GM18951 (cell line): Measurements from ENCODE around the gene VPS18.

ENCODE experiments used
- POLR2A ChIP-seq: IDR thresholded peaks from 4 replicates; pipeline ENCODE4 v1.6.1; 2011; ENCODE audit warnings: mild to moderate bottlenecking; ENCODE audit not compliant: insufficient read length, insufficient read depth; ENCODE audit errors: extremely low read depth
- in situ Hi-C: fragments of 300-500 bp; cut with MboI; formaldehyde crosslinking; loops from one replicate; pipeline ENCODE4 v1.12.0; 2022; ENCODE audit warnings: low sequenced_read_pairs, mixed read lengths, inconsistent platforms; ENCODE audit not compliant: unreplicated experiment

VPS18 gene

DNA sequence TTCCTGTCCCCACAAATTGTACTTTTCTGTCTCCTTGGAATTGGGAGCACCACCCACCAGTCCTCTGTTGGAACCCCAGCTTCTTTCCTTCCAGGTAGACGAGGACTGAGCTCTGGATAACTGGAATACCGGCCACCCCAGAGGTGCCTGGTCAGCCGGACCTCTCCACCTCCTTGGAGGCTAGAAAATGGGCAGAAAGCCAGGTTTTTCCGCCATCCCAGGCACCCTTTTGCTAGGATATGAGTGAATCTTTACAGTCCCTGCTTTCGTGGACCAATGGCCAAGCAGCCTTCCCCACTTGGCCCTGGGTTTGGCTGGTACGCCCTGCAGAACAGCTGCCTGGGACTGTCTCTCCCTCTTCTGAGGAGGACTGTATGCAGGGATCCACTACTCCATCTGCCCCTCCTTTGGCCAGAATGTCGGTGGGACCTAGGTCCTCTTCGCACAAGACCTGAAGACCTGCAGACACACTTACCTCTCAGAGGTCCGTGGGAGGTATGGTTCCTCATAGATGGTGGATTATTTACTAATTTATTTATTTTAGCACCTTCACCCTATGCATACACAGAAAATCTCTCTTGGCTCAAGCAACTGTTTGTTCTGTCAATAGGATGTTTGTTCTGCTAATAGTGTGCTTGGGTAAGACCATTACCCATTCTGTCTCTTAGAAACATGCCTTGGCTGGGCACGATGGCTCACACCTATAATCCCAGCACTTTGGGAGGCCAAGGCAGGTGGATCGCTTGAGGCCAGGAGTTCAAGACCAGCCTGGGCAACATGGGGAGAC, 50.5 kb downstream of the VPS18 start:
- no peak for TF ChIP-seq POLR2A
- in situ Hi-C loops = no loop called here

DNA sequence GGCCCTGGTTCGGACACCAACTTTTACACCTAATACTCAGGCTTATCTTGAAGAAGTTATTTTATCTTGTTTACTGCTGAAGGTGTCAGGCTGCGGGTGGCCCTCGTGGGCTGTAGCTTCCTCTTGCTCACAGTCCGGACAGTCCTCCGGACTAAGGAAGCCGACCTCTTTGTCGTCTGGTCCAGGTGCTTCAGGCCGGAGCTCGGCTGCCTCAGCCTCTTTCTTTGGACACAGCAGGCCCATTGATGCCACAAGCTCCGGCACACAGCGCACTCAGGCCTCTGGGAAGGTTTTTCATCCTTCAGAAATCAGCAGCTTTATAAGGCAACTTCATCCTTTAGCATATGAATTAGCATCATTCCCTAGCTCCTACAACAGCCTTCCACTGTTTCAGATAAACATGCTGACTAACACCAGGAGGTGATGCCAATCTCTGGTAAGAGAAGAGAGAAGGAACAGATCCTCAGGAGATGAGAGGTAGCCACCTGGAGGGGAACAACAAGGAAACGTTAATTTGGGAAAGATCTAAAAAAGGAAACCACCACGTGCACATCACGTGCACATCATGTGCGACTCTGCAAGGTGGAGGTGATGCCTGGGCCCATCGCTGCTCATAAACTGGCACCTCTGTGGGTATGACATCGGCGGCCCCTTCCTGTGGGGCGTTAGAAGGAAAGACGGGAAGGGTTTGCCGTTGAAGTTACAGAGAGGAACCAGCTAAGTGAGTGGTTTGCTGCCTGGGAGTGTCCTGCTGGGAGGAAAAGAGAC, 54.6 kb downstream of the VPS18 start:
- no peak for TF ChIP-seq POLR2A
- in situ Hi-C loops = no loop called here

DNA sequence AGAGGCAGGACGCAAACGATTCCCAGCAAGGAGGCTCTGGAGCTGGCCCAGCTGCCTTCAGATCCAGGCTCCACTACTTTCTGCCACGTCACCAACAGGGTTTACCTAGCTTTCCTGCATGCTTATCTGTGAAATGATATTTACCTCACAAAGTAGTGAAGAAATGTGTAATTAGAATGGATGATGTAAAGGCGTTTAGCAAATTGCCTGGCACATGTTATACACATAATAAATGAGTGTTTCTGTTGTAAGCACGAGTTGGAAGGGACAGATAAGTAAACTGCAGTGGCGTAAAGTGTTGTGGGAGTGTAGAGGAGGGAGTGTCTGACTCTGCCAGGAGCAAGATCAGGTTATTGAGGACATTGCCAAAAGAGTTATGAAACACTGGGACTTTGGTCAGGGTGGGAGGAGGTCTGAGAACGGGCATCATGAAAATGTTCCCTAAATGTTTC, 55.5 kb downstream of the VPS18 start:
- in situ Hi-C loops = no loop called here
- no peak for TF ChIP-seq POLR2A

DNA sequence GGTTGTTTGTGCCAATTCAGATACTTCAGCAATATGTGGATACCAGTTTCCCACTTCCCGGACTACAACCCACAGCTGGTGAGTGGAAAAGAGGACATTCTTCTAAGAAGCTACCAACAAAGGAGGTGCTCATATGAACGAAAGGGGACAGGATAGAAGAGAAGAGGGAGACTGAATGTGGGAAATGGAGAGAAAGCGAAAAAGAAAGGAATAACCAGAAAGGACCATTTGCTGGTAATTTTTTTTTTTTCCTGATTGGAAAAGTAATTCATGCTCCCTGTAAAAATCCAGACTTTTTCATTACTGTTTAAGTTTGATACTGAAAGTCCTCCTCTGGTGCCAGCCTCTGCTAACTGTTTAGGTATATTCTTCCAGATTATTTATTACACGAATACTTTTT, 57.5 kb downstream of the VPS18 start:
- no peak for TF ChIP-seq POLR2A
- in situ Hi-C loops = no loop called here

DNA sequence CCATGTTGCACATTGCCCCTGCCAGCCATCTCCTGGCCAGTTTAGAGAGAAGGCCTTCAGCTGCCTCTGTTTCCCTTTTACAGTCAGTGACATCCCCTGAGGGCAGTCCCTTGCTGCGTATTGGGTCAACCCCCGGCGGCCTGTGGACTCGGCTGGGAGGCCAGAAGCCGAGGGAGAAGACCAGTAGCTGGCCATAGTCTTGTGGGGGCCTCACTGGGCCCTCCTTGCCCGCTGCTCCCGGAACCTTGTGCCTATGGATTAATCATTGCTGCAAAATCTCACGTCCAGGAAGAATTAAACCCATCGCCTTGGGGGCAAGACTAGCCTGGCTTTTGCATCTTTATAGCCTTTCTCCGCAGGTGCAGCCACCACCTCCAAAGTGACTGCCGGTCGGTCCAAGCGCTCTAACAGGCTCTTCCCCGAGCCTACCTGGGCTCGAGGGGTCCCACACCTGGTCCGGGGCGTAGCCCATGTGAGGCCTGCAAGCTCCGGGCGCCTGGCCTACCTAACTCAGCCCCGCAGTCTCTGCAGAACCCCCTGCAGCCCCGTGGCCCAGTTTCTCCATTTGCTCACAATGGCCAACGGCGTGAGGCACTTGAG, 58.2 kb downstream of the VPS18 start:
- in situ Hi-C loops = no loop called here
- no peak for TF ChIP-seq POLR2A

DNA sequence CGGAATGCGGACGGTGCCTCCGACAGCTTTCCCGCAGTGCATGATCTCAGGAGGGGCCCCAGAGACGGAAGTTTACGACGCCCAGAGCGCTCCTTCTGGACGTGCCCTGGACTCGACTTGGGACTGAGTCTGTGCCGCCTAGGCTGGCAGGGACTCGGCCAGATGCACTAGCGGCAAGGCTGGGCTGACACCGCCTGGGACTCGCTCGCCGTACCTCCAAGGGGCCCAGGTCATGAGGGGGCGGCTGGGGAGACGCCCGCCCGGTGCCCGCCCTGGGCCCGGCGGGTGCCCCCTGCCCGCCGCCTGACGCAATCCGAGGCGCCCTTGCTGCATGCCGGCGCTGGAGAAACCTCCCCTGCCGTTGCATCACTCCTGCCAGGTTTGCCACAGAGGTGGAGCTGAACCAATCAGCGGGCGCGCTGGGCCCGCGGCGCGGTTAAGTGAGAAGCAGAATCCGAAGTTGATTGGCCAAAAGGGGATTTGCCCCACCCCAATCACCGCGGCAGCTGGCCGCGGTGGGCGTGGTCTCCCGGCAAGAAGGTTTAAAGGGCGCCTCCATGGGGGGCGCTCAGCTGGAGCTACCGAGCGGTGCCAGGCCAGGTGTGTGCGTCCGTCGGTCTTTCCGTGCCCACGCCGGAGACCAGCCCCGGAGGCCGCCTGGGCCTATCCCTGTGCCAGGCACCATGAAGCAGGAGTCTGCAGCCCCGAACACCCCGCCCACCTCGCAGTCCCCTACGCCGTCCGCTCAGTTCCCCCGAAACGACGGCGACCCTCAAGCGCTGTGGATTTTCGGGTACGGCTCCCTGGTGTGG, 58.9 kb downstream of the VPS18 start, which contains the start of gene CHAC1:
TSS of gene CHAC1 (plus strand) at position 571 of the 812 bp plus-strand sequence. CDS start at position 684, 113 bp downstream.
- peak; percentile 78 for TF ChIP-seq POLR2A
- in situ Hi-C loops = no loop called here
